Osteoblast (primary cell): Measurements from ENCODE around the gene CDHR1. TPM values are rescaled to one million over a fixed set of nuclear protein-coding genes. Genes with fewer than 3 reads are reported as not detected.

Experiments used
- DNase-seq: peaks from one replicate; pipeline ENCODE4 v3.0.0; 2011; ENCODE audit warnings: low spot score, mixed read lengths; ENCODE audit not compliant: insufficient read length; ENCODE audit errors: missing footprints
- H2AFZ ChIP-seq: 2 replicates; pipeline ENCODE4 v1.6.0; 2011; ENCODE audit warnings: mild to moderate bottlenecking, low read length
- H3K27ac ChIP-seq: 2 replicates; pipeline ENCODE4 v1.5.1; 2011; ENCODE audit warnings: mild to moderate bottlenecking, low read depth, low read length, moderate library complexity
- H3K27me3 ChIP-seq: 2 replicates; pipeline ENCODE4 v1.6.0; 2012; ENCODE audit warnings: mild to moderate bottlenecking, control low read depth, inconsistent platforms, low read length, moderate library complexity; ENCODE audit not compliant: insufficient read depth
- H3K36me3 ChIP-seq: 2 replicates; pipeline ENCODE4 v1.5.1; 2011; ENCODE audit warnings: mild to moderate bottlenecking, low read length, control low read depth, moderate library complexity; ENCODE audit not compliant: insufficient read depth
- H3K4me1 ChIP-seq: 2 replicates; pipeline ENCODE4 v1.5.1; 2011; ENCODE audit warnings: mild to moderate bottlenecking, low read length, control low read depth, moderate library complexity; ENCODE audit not compliant: insufficient read depth
- H3K4me2 ChIP-seq: 2 replicates; pipeline ENCODE4 v1.6.0; 2011; ENCODE audit warnings: mild to moderate bottlenecking, low read length; ENCODE audit not compliant: insufficient read depth
- H3K4me3 ChIP-seq: fragments of 200-600 bp; sonication (generic); 3 replicates; pipeline ENCODE4 v1.5.1; 2012; ENCODE audit warnings: mild to moderate bottlenecking, low read length, inconsistent platforms; ENCODE audit not compliant: insufficient read depth
- H3K79me2 ChIP-seq: 2 replicates; pipeline ENCODE4 v1.6.0; 2012; ENCODE audit warnings: mild to moderate bottlenecking, low read length, control low read depth, inconsistent platforms; ENCODE audit not compliant: insufficient read depth
- H3K9me3 ChIP-seq: 2 replicates; pipeline ENCODE4 v1.5.1; 2011; ENCODE audit warnings: low read depth, low read length, control low read depth
- H4K20me1 ChIP-seq: 2 replicates; pipeline ENCODE4 v1.6.0; 2012; ENCODE audit warnings: mild to moderate bottlenecking, low read length, control low read depth; ENCODE audit not compliant: insufficient read depth
- CTCF ChIP-seq: IDR thresholded peaks from 2 replicates; pipeline ENCODE4 v1.5.1; 2011; ENCODE audit warnings: mild to moderate bottlenecking, low read depth, low read length, moderate library complexity; ENCODE audit errors: extremely low read depth
- total RNA-seq: library from RNA; depleted of rRNA; stranded (reverse); fragments of >200 nt; gene quantifications from 2 replicates; pipeline ENCODE4 v1.2.3, GENCODE V29; 2012

Gene CDHR1
- total RNA-seq, 1 donor = under 0.01 TPM

DNA sequence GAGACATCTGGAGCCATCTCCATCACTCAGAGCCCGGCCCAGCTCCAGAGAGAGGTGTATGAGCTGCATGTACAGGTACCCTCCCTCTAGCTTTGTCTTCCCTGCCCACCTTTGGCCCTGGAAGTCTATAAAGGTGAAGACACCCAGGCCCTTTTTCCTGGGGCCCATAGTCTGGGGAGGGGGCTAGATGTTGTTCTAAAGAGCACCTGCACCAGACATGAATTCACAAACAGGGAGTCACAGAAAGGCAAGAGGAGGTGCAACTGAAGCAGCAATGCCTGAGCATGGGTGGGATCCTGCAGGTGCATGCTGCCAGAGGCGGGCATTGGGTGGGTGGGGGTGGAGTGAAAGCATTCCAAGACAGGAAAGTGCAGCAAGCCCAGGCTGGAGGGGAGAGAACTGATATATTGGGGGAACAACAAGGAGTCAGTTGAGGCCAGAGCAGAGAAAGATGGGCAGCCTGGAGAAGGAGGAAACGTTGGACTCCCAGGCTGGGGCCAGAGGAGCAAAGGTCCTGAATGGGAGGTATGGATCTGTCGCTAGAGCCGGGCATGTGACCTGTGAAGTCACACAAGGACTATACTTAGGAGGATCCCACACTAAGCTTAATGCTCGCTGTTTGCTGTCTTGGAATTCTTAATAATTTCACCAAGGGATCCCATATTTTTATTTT, 11.7 kb downstream of the CDHR1 start:
- H3K27ac ChIP-seq = no peak overlapping the region
- H3K4me1 ChIP-seq = no peaks in the 10 kb centered on the region
- no peak overlapping the region for H3K4me3 ChIP-seq
- H4K20me1 ChIP-seq = no peaks in the 10 kb centered on the region
- no peak overlapping the region for H3K4me2 ChIP-seq
- no peak overlapping the region for H2AFZ ChIP-seq
- H3K27me3 ChIP-seq = no peaks in the 10 kb centered on the region
- H3K36me3 ChIP-seq = no peaks in the 10 kb centered on the region
- H3K9me3 ChIP-seq = no peaks in the 10 kb centered on the region
- no peak for DNase-seq
- no peaks in the 10 kb centered on the region for H3K79me2 ChIP-seq
- TF ChIP-seq CTCF = no peak

GRCh38 chr10:84208023-84208422, 13.7 kb downstream of the CDHR1 start:
- no peak for TF ChIP-seq CTCF
- H3K4me1 ChIP-seq = no peaks in the 10 kb centered on the region
- H3K9me3 ChIP-seq = no peaks in the 10 kb centered on the region
- no peak overlapping the region for H2AFZ ChIP-seq
- no peak overlapping the region for H3K4me2 ChIP-seq
- no peak overlapping the region for H3K4me3 ChIP-seq
- H3K27ac ChIP-seq = no peak overlapping the region
- no peaks in the 10 kb centered on the region for H3K79me2 ChIP-seq
- H3K36me3 ChIP-seq = no peaks in the 10 kb centered on the region
- H4K20me1 ChIP-seq = no peaks in the 10 kb centered on the region
- DNase-seq = no peak
- no peaks in the 10 kb centered on the region for H3K27me3 ChIP-seq

- Histone ChIP-seq H2AFZ (no peak overlapping the region), H4K20me1 (no peaks in the 10 kb centered on the region), H3K4me1 (no peaks in the 10 kb centered on the region), H3K27me3 (no peaks in the 10 kb centered on the region), H3K27ac (no peak overlapping the region), H3K9me3 (no peaks in the 10 kb centered on the region), H3K79me2 (no peaks in the 10 kb centered on the region), H3K4me3 (no peak overlapping the region), H3K36me3 (no peaks in the 10 kb centered on the region), H3K4me2 (no peak overlapping the region)
- no peak for DNase-seq
- TF ChIP-seq CTCF = no peak
Measured at GRCh38 chr10:84211566-84211965, 17.2 kb downstream of the CDHR1 start.

GRCh38 chr10:84212014-84212413, 17.7 kb downstream of the CDHR1 start:
- no peaks in the 10 kb centered on the region for H3K4me1 ChIP-seq
- H3K27me3 ChIP-seq = no peaks in the 10 kb centered on the region
- H4K20me1 ChIP-seq = no peaks in the 10 kb centered on the region
- no peak overlapping the region for H3K27ac ChIP-seq
- no peak overlapping the region for H2AFZ ChIP-seq
- no peak for TF ChIP-seq CTCF
- H3K79me2 ChIP-seq = no peaks in the 10 kb centered on the region
- H3K9me3 ChIP-seq = no peaks in the 10 kb centered on the region
- no peaks in the 10 kb centered on the region for H3K36me3 ChIP-seq
- H3K4me2 ChIP-seq = no peak overlapping the region
- no peak for DNase-seq
- no peak overlapping the region for H3K4me3 ChIP-seq
